Neural crest cell (in vitro differentiated cells): Measurements from ENCODE around the gene IGSF6. TPM values are rescaled to one million over a fixed set of nuclear protein-coding genes. Genes with fewer than 3 reads are reported as not detected.
"Not testable (repeated sequence)": the region's sequence is repeated elsewhere in the genome, so short reads cannot be mapped to it uniquely, and the experiment has no call there.

Experiments used
- DNase-seq: peaks from one replicate; pipeline ENCODE4 v3.0.0; 2021; ENCODE audit warnings: low read depth, mixed read lengths, low spot score
- H3K27ac Mint-ChIP-seq: one replicate; pipeline ENCODE4 v1.8.0; 2021; ENCODE audit warnings: mild to moderate bottlenecking, mixed read lengths; ENCODE audit not compliant: unreplicated experiment
- H3K27me3 Mint-ChIP-seq: 2 replicates; pipeline ENCODE4 v1.8.0; 2021; ENCODE audit warnings: low read depth, mild to moderate bottlenecking, mixed read lengths
- H3K36me3 Mint-ChIP-seq: 2 replicates; pipeline ENCODE4 v1.8.0; 2021; ENCODE audit warnings: low read depth, mild to moderate bottlenecking, mixed read lengths
- H3K4me1 Mint-ChIP-seq: 2 replicates; pipeline ENCODE4 v1.8.0; 2021; ENCODE audit warnings: mixed read lengths
- H3K4me3 Mint-ChIP-seq: one replicate; pipeline ENCODE4 v1.8.0; 2021; ENCODE audit warnings: mild to moderate bottlenecking, mixed read lengths
- H3K9me3 Mint-ChIP-seq: 2 replicates; pipeline ENCODE4 v1.8.0; 2021; ENCODE audit warnings: mixed read lengths
- CTCF ChIP-seq: fragments of 200-600 bp; sonication (generic); conservative IDR thresholded peaks from 2 replicates; pipeline ENCODE4 v1.5.0; 2021; ENCODE audit warnings: antibody characterized with exemption, mild to moderate bottlenecking
- total RNA-seq: library from RNA; stranded (reverse); gene quantifications from 2 replicates; pipeline ENCODE4 v1.2.1, GENCODE V29; 2021

Gene IGSF6
- total RNA-seq, 1 donor from 2014 or later = not detected

GRCh38 chr16:21650521-21650920 is 1.9 kb downstream of the IGSF6 start:
- no peaks in the 10 kb centered on the region for H3K9me3 Mint-ChIP-seq
- peaks cover 3% of the 10 kb centered on the region for H3K4me1 Mint-ChIP-seq
- H3K4me3 Mint-ChIP-seq = no peak overlapping the region
- no peak overlapping the region for H3K27ac Mint-ChIP-seq
- no peak for TF ChIP-seq CTCF
- H3K27me3 Mint-ChIP-seq = no peaks in the 10 kb centered on the region
- peaks cover 7% of the 10 kb centered on the region for H3K36me3 Mint-ChIP-seq
- no peak for DNase-seq

- not testable (repeated sequence) for H3K27me3 Mint-ChIP-seq, H3K4me3 Mint-ChIP-seq, H3K36me3 Mint-ChIP-seq, H3K9me3 Mint-ChIP-seq, DNase-seq, H3K4me1 Mint-ChIP-seq, H3K27ac Mint-ChIP-seq
These were observed 2.5 kb downstream of the IGSF6 start for GRCh38 chr16:21649826-21650406.

DNA sequence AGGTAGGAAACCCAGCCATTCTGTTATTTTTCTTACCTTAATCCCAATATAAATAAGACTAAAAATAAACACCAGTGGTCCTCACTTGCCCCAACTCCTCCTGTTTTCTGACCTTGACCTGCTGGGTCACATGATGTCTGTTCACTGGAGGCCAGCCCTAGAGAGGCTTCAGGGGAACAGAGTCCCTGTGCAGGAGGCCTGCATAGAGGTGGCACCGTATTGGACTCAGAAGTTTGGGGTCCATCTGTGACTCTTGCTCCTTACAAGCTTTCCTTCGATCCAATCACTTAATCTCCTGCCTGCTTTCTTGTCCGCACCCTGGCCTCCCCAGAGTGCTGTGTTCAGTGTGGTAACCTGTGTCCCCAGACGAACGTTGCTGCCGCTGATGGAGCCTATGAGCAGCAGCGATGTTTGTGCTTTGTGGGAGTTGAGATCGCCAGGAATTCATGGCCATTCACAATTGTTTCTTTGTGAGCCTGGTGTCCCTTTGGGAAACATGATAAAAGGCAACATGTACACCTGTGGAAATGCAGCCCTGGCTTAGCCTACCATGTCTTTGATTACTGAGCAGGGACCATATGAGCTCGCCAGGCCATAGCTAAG is 4.7 kb downstream of the IGSF6 start:
- TF ChIP-seq CTCF = no peak
- Mint-ChIP-seq H3K4me1 (peaks cover 3% of the 10 kb centered on the region), H3K36me3 (peaks cover 2% of the 10 kb centered on the region), H3K9me3 (no peaks in the 10 kb centered on the region), H3K27me3 (no peaks in the 10 kb centered on the region), H3K27ac (no peak overlapping the region), H3K4me3 (no peak overlapping the region)
- no peak for DNase-seq

DNA sequence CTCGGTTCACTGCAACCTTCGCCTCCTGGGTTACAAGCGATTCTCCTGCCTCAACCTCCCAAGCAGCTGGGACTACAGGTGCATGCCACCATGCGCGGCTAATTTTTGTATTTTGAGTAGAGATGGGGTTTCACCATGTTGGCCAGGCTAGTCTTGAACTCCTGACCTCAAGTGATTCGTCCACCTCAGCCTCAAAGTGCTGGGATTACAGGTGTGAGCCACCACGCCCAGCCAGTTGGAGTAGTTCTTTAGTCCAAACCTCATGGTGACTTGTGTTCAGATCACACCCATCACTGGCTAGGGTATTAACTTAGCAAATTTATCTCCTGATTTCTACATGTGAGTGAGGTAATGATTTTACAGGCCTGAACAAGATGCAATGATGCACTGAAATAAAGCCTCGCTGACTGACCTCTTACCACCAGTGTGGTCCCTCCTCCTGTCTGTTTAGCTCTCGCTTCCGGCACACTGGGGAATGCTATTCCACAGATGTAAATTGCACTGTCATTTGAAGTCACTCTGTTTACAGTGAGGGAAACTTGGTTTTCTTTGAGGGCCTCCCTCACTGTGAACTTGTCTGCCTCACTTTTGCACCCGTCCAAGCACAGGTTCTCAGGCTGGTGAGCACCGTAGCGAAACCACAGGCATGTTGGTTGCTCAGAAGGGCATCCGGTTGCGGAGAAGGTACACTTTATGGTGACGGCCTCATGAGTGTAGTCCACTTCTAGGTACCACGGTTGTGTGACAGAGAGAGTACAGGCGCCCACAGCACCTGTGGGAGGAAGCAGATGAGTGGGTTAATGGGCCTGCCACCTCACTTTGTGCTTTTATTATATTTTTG is 5.5 kb downstream of the IGSF6 start:
- Mint-ChIP-seq H3K36me3 (no peaks in the 10 kb centered on the region), H3K27ac (no peak overlapping the region), H3K4me1 (peaks cover 3% of the 10 kb centered on the region), H3K27me3 (no peaks in the 10 kb centered on the region), H3K4me3 (no peak overlapping the region), H3K9me3 (no peaks in the 10 kb centered on the region)
- no peak for TF ChIP-seq CTCF
- DNase-seq = no peak

- Mint-ChIP-seq H3K27ac (no peak overlapping the region), H3K27me3 (no peaks in the 10 kb centered on the region), H3K4me3 (no peak overlapping the region), H3K4me1 (peaks cover 3% of the 10 kb centered on the region), H3K36me3 (no peaks in the 10 kb centered on the region), H3K9me3 (no peaks in the 10 kb centered on the region)
- no peak for DNase-seq
- TF ChIP-seq CTCF = no peak
These were observed 6.3 kb downstream of the IGSF6 start for GRCh38 chr16:21646091-21646490.

GRCh38 chr16:21645261-21645721 is 7.1 kb downstream of the IGSF6 start:
- peaks cover 6% of the 10 kb centered on the region for H3K4me1 Mint-ChIP-seq
- no peak overlapping the region for H3K27ac Mint-ChIP-seq
- no peak for DNase-seq
- TF ChIP-seq CTCF = no peak
- H3K9me3 Mint-ChIP-seq = no peaks in the 10 kb centered on the region
- H3K27me3 Mint-ChIP-seq = no peaks in the 10 kb centered on the region
- H3K4me3 Mint-ChIP-seq = no peak overlapping the region
- no peaks in the 10 kb centered on the region for H3K36me3 Mint-ChIP-seq
